Measurements from ENCODE around the gene PP2D1.

Gene PP2D1

GRCh38 chr3:20055020-20055775 is 43.1 kb upstream of the PP2D1 start:
- no peak for DNase-seq (ENCODE audit: insufficient read length, low spot score)
- FAIRE-seq, result no peak
- TF ChIP-seq CTCF (IDR thresholded peaks at IDR 0.05; ENCODE audit: insufficient read depth, missing control alignments), result no peak

- FAIRE-seq (no peak), DNase-seq (ENCODE audit: insufficient read length, low spot score) (no peak)
- no peak for TF ChIP-seq CTCF (IDR thresholded peaks at IDR 0.05; ENCODE audit: insufficient read depth, missing control alignments)
Observed at GRCh38 chr3:20054549-20054987, 42.5 kb upstream of the PP2D1 start.

- FAIRE-seq (no peak), DNase-seq (ENCODE audit: insufficient read length, low spot score) (no peak)
- TF ChIP-seq CTCF (IDR thresholded peaks at IDR 0.05; ENCODE audit: insufficient read depth, missing control alignments), result no peak
Observed at GRCh38 chr3:20052851-20053250, 40.8 kb upstream of the PP2D1 start.

GRCh38 chr3:20051123-20051806 is 39.2 kb upstream of the PP2D1 start:
- FAIRE-seq (no peak), DNase-seq (ENCODE audit: insufficient read length, low spot score) (no peak)
- TF ChIP-seq CTCF (IDR thresholded peaks at IDR 0.05; ENCODE audit: insufficient read depth, missing control alignments), result no peak

- DNase-seq (ENCODE audit: insufficient read length, low spot score) (no peak), FAIRE-seq (no peak)
- no peak for TF ChIP-seq CTCF (IDR thresholded peaks at IDR 0.05; ENCODE audit: insufficient read depth, missing control alignments)
Observed at GRCh38 chr3:20047976-20048883, 36.2 kb upstream of the PP2D1 start.

GRCh38 chr3:20047341-20047779 is 35.3 kb upstream of the PP2D1 start:
- DNase-seq (ENCODE audit: insufficient read length, low spot score) (no peak), FAIRE-seq (no peak)
- no peak for TF ChIP-seq CTCF (IDR thresholded peaks at IDR 0.05; ENCODE audit: insufficient read depth, missing control alignments)

All from D721Med (cell line).